ENCODE data around the gene PADI6. TPM values are rescaled to one million over a fixed set of nuclear protein-coding genes. Genes with fewer than 3 reads are reported as not detected.

PADI6 gene
- total RNA-seq, 1 donor from 2014 or later, result not detected

DNA sequence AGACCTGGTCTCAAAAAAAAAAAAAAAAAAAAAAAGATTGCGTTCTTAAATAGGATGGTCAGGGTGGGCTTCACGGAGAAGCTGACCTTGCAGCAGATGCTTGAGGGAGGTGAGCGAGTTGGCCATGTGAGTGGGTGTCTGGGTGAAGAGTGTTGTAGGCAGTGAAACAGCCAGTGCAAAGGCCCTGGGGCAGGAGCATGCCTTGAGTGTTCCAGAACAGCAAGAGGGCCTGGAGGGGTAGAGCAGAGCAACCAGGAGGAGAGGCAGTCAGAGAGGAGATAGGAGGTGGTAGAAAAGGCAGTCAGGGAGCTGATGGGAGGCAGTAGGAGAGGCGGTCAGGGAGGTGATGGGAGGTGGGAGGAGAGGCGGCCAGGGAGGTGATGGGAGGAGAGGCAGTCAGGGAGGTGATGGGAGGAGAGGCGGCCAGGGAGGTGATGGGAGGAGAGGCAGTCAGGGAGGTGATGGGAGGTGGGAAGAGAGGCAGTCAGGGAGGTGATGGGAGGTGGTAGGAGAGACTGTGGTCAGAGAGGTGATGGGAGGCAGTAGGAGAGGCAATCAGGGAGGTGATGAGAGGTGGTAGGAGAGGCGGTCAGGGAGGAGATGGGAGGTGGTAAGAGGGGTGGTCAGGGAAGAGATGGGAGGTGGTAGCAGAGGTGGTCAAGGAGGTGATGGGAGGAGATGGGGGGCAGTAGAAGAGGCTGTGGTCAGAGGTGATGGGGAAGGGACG, 20.2 kb upstream of the PADI6 start:
- H3K36me3 ChIP-seq, result no peaks in the 10 kb centered on the region
- H3K4me1 ChIP-seq, result no peaks in the 10 kb centered on the region
- intact Hi-C loops (cut with DNase I), result no loop called here
- H3K4me3 ChIP-seq, result no peak overlapping the region
- H3K27me3 ChIP-seq, result no peaks in the 10 kb centered on the region
- no peak overlapping the region for H3K27ac ChIP-seq
- H3K9me3 ChIP-seq, result no peaks in the 10 kb centered on the region
- no peak for DNase-seq (ENCODE audit: low spot score in 2 of 2)
- TF ChIP-seq, protein P1, sequence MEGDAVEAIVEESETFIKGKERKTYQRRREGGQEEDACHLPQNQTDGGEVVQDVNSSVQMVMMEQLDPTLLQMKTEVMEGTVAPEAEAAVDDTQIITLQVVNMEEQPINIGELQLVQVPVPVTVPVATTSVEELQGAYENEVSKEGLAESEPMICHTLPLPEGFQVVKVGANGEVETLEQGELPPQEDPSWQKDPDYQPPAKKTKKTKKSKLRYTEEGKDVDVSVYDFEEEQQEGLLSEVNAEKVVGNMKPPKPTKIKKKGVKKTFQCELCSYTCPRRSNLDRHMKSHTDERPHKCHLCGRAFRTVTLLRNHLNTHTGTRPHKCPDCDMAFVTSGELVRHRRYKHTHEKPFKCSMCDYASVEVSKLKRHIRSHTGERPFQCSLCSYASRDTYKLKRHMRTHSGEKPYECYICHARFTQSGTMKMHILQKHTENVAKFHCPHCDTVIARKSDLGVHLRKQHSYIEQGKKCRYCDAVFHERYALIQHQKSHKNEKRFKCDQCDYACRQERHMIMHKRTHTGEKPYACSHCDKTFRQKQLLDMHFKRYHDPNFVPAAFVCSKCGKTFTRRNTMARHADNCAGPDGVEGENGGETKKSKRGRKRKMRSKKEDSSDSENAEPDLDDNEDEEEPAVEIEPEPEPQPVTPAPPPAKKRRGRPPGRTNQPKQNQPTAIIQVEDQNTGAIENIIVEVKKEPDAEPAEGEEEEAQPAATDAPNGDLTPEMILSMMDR (IDR thresholded peaks at IDR 0.05), result no peak

DNA sequence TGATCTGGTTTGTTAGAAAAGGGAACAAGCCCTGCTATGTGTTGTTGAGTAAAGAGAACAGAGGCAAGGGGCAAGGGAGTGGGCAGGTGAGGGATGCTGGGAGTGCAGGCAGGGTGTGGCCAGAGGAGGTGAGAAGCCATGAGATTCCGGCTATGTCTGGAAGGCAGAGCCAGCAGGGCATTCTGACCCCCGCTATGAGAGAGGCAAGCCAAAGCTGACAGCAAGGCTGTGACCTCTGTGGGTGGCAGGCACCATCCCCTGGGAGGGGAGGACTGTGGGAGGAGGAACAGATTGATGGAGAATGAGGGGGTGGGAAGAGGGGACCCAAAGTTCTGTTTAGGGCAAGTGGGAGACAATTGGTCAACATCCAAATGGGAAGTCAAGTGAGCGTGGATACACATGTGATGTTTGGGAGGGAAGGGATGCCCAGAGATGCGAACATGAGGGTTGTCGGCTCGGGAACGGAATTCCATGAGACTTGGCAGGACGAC, 19.5 kb upstream of the PADI6 start:
- Histone ChIP-seq H3K36me3 (no peaks in the 10 kb centered on the region), H3K9me3 (no peaks in the 10 kb centered on the region), H3K27me3 (no peaks in the 10 kb centered on the region), H3K4me3 (no peak overlapping the region), H3K4me1 (no peaks in the 10 kb centered on the region), H3K27ac (no peak overlapping the region)
- TF ChIP-seq, protein P1 (IDR thresholded peaks at IDR 0.05), result no peak
- intact Hi-C loops (cut with DNase I), result no loop called here
- no peak for DNase-seq (ENCODE audit: low spot score in 2 of 2)

DNA sequence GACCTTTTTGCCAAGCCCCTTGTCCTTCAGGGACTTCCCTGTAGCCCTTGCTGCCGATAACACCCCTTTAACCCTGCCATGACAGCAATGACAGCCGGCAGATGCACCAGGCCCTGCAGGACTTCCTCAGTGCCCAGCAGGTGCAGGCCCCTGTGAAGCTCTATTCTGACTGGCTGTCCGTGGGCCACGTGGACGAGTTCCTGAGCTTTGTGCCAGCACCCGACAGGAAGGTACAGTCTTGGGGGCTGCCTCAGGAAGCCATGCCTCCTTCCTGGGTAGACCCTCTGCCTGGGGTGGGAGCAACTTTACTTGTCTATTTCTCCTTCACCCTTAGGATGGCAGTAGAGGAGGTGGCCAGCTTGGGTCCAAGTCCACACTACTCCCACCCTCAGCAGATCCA, 16.1 kb upstream of the PADI6 start:
- intact Hi-C loops (cut with DNase I), result no loop called here
- H3K36me3 ChIP-seq, result no peaks in the 10 kb centered on the region
- H3K4me3 ChIP-seq, result no peak overlapping the region
- H3K27ac ChIP-seq, result no peak overlapping the region
- no peaks in the 10 kb centered on the region for H3K27me3 ChIP-seq
- DNase-seq (ENCODE audit: low spot score in 2 of 2), result no peak
- TF ChIP-seq, protein P1 (IDR thresholded peaks at IDR 0.05), result no peak
- no peaks in the 10 kb centered on the region for H3K4me1 ChIP-seq
- no peaks in the 10 kb centered on the region for H3K9me3 ChIP-seq

DNA sequence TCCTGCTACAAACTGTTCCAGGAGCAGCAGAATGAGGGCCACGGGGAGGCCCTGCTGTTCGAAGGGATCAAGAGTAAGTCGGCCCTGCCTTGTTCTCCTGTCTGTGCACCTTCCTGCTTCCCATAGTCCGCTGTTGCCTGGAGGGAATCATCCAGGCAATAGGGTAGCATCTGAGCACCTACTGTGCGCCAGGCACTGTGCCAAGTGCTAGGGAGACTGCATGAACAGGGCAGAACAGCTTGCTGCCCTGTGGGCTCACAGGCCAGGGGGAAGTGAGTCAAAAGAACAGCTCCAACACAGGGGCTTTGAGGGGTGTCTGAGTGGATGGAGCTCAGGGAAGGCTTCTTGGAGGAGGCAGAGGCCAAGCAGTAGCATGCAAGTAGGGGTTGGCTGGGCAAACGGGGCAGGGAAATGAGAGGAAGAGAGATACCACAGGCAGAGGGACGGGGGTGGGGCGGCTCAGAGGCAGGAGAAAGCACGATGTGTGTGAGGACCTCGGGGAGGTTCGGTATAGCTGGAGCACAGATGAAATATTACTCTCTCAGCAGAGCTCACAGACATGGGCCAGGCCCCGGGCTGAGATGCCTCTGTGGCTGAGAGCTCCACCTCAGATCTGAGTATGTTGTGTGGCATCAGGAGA, 15.5 kb upstream of the PADI6 start:
- no peaks in the 10 kb centered on the region for H3K9me3 ChIP-seq
- no peaks in the 10 kb centered on the region for H3K4me1 ChIP-seq
- H3K36me3 ChIP-seq, result no peaks in the 10 kb centered on the region
- H3K27ac ChIP-seq, result no peak overlapping the region
- DNase-seq (ENCODE audit: low spot score in 2 of 2), result no peak
- no peaks in the 10 kb centered on the region for H3K27me3 ChIP-seq
- no peak overlapping the region for H3K4me3 ChIP-seq
- TF ChIP-seq, protein P1 (IDR thresholded peaks at IDR 0.05), result no peak
- intact Hi-C loops (cut with DNase I), result no loop called here

DNA sequence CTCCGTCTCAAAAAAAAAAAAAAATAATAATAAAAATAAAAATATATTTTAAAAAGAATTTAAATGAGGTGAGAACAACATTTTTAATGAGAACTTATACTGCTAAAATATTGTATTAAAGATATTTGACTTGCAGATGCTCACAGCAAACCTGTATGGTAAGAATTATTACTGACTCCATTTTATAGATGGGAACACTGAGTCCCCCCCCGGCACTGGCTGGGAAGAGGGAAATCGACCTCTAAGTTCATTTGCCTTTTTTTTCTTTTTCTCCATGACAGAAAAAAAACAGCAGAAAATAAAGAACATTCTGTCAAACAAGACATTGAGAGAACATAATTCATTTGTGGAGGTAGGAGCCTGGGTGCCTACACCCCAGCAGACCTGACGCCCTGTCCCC, 13.4 kb upstream of the PADI6 start:
- H3K4me1 ChIP-seq, result no peaks in the 10 kb centered on the region
- TF ChIP-seq, protein P1 (IDR thresholded peaks at IDR 0.05), result no peak
- no peaks in the 10 kb centered on the region for H3K27me3 ChIP-seq
- H3K9me3 ChIP-seq, result no peaks in the 10 kb centered on the region
- DNase-seq (ENCODE audit: low spot score in 2 of 2), result no peak
- no peaks in the 10 kb centered on the region for H3K36me3 ChIP-seq
- H3K27ac ChIP-seq, result no peak overlapping the region
- intact Hi-C loops (cut with DNase I), result no loop called here
- H3K4me3 ChIP-seq, result no peak overlapping the region
